AG04449 (cell line): ENCODE results near the gene MDGA2.
"Not testable (repeated sequence)": the region's sequence is repeated elsewhere in the genome, so short reads cannot be mapped to it uniquely, and the experiment has no call there.

Experiments used
- CTCF ChIA-PET: fragments of 350-600 bp; formaldehyde crosslinking; extraction: SDS; loops from one replicate; lab custom pipeline; 2021; ENCODE audit warnings: antibody characterized with exemption; lab: Yijun Ruan, JAX
- POLR2A ChIA-PET: fragments of 400-600, 350-600 bp; formaldehyde crosslinking; extraction: SDS; loops from one replicate; lab custom pipeline; 2020; ENCODE audit warnings: antibody characterized with exemption, inconsistent platforms; lab: Yijun Ruan, JAX
- DNase-seq: peaks from one replicate; pipeline ENCODE4 v3.0.0-alpha.2; 2010; ENCODE audit warnings: low read depth, low spot score
- H3K4me3 ChIP-seq: 2 replicates; pipeline ENCODE4 v1.5.1; 2011; ENCODE audit warnings: low read depth, mild to moderate bottlenecking, control low read depth, low read length
- CTCF ChIP-seq: IDR thresholded peaks from one replicate; pipeline ENCODE4 v1.5.1; 2011; ENCODE audit warnings: mild to moderate bottlenecking, moderate library complexity, low read length, control low read depth, inconsistent platforms; ENCODE audit not compliant: insufficient read depth; ENCODE audit errors: missing control alignments

The MDGA2 gene

GRCh38 chr14:47637753-47638152, 37.7 kb downstream of the MDGA2 start:
- no peak for TF ChIP-seq CTCF
- no peak for DNase-seq
- no peak overlapping the region for H3K4me3 ChIP-seq
- ChIA-PET POLR2A (no interaction called here), CTCF (no interaction called here)

GRCh38 chr14:47626151-47627035, 49.0 kb downstream of the MDGA2 start:
- CTCF ChIA-PET = no interaction called here
- no peak overlapping the region for H3K4me3 ChIP-seq
- no peak for TF ChIP-seq CTCF
- DNase-seq = no peak
- POLR2A ChIA-PET = no interaction called here

- H3K4me3 ChIP-seq, DNase-seq, CTCF ChIA-PET, POLR2A ChIA-PET: not testable (repeated sequence)
Measured at GRCh38 chr14:47624126-47624525, 51.3 kb downstream of the MDGA2 start.

GRCh38 chr14:47619392-47619791, 56.0 kb downstream of the MDGA2 start:
- no peak for TF ChIP-seq CTCF
- CTCF ChIA-PET = no interaction called here
- H3K4me3 ChIP-seq = no peak overlapping the region
- POLR2A ChIA-PET = no interaction called here
- no peak for DNase-seq

- no peak for DNase-seq
- ChIA-PET CTCF (no interaction called here), POLR2A (no interaction called here)
- H3K4me3 ChIP-seq = no peak overlapping the region
- TF ChIP-seq CTCF = no peak
Measured at GRCh38 chr14:47606566-47606965, 68.8 kb downstream of the MDGA2 start.

GRCh38 chr14:47596860-47597259, 78.5 kb downstream of the MDGA2 start:
- TF ChIP-seq CTCF = no peak
- ChIA-PET CTCF (no interaction called here), POLR2A (no interaction called here)
- H3K4me3 ChIP-seq = no peak overlapping the region
- DNase-seq = no peak

GRCh38 chr14:47596232-47596631, 79.2 kb downstream of the MDGA2 start:
- POLR2A ChIA-PET = no interaction called here
- DNase-seq = no peak

More at GRCh38 chr14:47596232-47596631, 79.2 kb downstream of the MDGA2 start:
- TF ChIP-seq CTCF = no peak
- CTCF ChIA-PET = no interaction called here
- H3K4me3 ChIP-seq = no peak overlapping the region
